GM12865 (cell line): Measurements from ENCODE around the gene LHX5.

Source experiments
- DNase-seq: peaks from one replicate; pipeline ENCODE4 v3.0.0; 2010; ENCODE audit warnings: low read depth
- H3K4me3 ChIP-seq: 2 replicates; pipeline ENCODE4 v1.5.1; 2011; ENCODE audit warnings: mild to moderate bottlenecking, low read depth, low read length, control low read depth
- TF ChIP-seq, protein P1 (sequence below): IDR thresholded peaks from 2 replicates; pipeline ENCODE4 v1.5.1; 2011; ENCODE audit warnings: low read length, control low read depth, low read depth, inconsistent platforms; ENCODE audit not compliant: insufficient read depth; ENCODE audit errors: missing control alignments

The LHX5 gene

DNA sequence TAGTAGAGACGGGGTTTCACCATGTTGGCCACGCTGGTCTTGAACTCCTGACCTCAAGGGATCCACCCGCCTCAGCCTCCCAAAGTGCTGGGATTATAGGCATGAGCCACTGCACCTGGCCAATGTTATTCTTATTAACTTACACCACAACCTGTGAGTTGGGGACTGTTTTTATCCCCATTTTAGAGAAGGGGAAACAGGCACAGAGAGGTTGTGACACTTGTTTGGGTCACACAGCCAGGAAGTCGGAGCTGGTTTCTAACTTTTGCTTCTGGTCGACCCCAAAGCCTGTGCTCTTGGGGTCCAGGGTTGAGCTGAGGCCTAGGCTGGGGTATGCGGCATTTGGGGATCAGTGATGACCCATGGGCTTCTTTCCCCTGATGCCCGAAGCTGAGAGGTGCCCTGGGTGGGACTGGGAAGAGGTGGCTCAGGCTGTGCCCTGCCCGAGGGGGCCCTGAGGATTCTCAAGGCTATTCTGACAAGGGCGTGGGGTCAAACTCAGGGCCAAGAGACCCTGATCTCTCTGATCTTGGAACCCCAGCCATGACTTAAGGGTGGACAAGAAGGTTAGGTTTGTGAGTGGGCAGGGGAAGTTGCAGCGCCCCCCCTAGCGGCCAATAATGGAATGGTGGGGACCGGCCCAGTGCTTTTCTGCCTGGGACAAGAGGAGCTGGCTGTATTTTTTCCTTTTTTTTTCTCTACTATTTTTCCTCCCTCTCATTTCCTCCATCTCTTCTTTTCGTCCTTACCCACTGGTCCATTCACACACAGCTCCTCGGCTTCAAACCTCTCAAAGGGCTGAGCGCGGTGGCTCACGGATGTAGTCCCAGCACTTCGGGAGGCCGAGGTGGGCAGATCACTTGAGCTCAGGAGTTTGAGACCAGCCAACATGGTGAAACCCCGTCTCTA lies 46.5 kb downstream of the LHX5 start:
- TF ChIP-seq, protein P1, sequence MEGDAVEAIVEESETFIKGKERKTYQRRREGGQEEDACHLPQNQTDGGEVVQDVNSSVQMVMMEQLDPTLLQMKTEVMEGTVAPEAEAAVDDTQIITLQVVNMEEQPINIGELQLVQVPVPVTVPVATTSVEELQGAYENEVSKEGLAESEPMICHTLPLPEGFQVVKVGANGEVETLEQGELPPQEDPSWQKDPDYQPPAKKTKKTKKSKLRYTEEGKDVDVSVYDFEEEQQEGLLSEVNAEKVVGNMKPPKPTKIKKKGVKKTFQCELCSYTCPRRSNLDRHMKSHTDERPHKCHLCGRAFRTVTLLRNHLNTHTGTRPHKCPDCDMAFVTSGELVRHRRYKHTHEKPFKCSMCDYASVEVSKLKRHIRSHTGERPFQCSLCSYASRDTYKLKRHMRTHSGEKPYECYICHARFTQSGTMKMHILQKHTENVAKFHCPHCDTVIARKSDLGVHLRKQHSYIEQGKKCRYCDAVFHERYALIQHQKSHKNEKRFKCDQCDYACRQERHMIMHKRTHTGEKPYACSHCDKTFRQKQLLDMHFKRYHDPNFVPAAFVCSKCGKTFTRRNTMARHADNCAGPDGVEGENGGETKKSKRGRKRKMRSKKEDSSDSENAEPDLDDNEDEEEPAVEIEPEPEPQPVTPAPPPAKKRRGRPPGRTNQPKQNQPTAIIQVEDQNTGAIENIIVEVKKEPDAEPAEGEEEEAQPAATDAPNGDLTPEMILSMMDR, result peak; percentile 83
- no peak overlapping the region for H3K4me3 ChIP-seq
- peak; percentile 71 for DNase-seq

DNA sequence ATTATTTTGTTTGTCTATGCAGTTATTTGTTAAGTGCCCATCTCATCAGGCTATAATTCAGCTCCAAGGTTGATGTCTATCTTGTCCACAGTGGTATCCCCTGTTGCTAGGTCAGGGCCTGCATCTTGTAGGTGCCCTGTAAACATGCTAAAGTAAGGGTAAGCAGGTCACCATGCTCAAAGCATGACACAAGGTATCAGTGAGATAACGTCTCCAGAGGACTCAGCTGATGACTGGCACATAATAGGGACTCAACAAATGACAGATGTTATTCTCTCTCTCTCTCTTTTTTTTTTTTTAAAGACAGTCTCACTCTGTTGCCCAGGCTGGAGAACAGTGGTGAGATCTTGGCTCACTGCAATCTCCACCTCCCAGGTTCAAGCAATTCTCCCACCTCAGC lies 47.2 kb downstream of the LHX5 start:
- no peak overlapping the region for H3K4me3 ChIP-seq
- TF ChIP-seq, protein P1, result no peak
- no peak for DNase-seq

DNA sequence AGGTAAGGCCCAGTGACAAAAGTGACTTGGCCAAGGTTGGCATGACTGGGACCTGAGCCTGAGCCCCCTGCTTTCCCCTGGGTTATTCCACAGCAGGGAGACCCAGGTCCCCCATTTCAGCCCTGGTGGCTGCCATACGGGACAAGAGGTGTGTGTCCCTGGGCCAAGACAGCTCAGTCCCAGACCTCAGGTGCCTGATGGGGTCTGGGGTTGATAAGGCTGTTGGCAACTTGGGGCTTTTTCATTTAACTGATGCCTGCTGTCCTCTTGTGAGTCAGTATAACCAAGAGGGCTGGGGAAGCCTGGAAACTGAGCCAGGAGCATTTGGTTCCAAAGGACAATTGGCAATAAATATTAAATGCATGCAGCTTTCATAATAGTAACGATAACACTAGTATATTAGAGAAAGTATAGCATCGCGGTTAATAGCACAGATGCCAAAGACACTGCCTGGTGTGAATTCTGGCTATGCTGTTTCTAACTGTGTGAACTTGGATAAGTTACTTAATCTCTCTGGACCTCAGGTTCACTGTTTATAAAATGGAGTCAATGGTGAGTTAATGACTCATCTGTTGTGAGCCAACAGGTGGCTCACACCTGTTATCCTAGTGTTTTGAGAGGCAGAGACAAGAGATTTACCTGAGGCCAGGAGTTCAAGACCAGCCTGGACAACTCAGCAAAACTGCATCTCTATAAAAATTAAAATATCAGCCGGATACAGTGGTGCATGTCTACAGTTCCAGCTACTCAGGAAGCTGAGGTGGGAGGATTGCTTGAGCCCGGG lies 48.6 kb downstream of the LHX5 start:
- no peak for DNase-seq
- H3K4me3 ChIP-seq, result peak overlapping the region; percentile 63
- TF ChIP-seq, protein P1, result no peak

DNA sequence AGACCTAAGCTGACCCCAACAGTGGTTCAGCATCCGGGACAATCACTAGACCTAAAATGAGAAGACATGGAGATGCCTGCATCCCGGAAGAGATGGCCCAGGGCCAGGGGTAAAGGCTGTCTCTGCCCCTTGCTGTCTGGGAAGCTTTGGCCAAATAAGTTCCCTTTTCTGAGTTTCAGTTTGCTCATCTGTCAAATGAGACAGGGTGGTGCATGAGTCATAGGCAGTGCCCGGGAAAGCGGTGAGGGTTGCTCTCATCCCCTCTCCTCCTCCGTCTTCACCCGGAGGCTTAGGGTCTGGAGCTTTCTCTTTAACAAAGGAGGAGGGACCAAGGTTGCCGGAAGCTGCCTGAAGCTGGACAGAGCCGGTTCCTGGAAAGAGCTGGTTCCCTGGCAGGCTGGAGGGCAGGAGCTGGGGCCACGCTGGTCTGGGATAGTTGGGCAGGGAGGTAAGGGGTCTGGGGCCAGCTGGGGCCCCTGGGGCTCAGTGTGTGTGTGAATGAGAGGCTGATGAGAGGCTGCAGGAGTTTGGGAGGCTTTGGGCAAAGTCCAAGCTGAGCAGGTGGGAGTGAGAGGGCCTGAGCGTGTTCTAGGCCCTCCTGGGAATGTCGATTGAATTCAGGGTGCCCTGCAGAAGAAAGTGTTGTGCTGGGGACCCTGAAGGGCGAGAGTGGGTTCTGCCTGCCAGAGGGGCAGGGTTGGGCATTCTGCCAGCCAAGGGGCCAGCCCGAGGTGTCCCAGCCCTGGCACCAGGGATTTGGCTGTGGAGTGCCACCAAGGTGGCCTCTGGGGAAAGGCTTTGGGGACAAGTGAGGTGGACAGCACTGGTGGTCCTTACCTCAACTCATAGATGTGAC lies 49.4 kb downstream of the LHX5 start, which contains the start of gene SDSL:
Gene SDSL (plus strand): TSS at position 351 of the 856 bp plus-strand sequence. CDS start 5,603 bp downstream, outside the sequence.
- peak within 1 kb of the TSS; percentile 63 for H3K4me3 ChIP-seq
- peak; percentile 84 for DNase-seq
- TF ChIP-seq, protein P1, result no peak

DNA sequence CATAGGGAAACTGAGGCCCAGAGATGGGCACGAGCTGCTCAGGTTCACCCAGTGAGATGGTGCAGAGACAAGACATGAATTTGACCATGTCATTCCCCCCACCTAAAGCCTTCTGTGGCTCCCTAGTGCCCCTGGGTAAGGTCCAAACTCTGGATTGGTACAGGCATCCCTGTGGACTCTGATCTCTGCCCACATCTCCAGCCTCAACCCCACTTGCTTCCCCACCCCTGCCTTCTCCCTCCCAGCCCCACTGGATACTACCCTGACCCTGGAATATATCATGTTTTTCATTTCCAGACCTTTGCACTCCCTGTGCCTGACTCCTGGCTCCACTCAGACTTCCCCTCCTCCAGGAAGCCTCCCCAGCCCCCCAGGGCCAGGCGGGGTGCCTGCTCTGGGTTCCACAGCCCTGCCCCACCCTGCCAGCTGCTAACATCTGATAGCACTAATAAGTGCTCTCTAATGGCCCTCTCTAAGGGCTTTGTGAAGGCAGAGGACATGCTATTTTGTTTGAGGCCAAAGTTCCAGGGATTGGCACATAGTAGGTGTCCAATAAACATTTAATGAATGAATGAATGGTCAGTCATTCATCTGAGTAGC lies 50.6 kb downstream of the LHX5 start:
- no peak for DNase-seq
- no peak overlapping the region for H3K4me3 ChIP-seq
- TF ChIP-seq, protein P1, result no peak
